ENCODE results near the gene ITPR1.
"Not testable (repeated sequence)": the region's sequence is repeated elsewhere in the genome, so short reads cannot be mapped to it uniquely, and the experiment has no call there.

Gene ITPR1

DNA sequence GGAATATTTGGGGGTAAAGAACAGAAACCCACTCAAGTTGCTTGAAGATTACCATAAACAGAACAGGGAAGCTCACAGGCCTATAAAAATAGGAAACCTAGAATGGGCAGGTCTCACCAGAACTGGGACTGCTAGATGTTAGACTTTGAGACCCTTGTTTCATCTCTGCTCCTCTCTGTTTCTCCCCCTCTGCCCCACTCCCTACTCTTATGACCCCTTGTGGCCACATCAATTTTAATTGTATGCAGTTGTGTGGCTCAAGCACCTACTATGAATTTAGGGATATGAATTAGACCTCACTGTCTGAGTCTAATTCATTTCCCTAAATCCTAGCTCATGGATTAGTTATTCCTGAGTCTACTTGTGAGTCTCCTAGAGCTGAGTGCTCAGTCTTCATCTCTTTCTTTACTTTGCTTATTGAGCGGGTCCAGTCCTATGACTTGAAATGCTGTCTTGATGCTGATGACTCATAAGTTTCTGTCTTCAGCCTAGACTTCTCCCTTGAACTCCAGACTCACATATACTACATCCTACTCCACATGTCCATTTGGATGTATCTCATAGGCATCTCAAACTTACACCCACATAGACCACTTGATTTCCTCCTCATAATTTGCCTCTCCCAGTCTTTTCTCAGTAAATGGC is 78.7 kb downstream of the ITPR1 start:
- DNase-seq: peak; percentile 43 to 64 (median 56)

- no peak for DNase-seq
These were observed 80.0 kb downstream of the ITPR1 start for GRCh38 chr3:4573153-4573552.

DNA sequence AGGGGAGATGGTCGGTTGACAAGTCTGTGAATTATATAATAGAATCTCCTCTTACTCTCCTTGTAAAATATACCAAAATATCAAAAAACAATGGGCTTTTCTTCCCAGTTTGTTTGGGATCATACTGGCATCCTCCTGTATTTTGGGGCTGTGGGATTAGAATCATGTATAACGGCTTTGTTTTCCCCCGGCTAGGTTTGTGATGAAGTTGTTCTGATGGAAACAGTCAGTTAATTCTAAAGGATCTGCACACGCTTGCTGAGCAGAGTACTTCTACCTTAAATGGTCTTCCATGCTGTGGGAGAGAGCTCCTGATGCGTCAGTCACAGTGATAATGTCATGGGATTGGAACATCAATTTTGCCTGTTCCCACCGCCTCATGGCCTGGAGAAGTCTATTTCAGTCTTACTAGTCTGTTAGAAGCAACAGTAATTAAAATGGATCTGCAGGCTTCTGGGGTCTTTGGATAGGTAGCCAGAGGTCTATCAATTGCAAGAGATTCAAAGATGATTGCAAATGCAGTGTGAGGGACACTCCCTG is 81.3 kb downstream of the ITPR1 start:
- DNase-seq: no peak

DNA sequence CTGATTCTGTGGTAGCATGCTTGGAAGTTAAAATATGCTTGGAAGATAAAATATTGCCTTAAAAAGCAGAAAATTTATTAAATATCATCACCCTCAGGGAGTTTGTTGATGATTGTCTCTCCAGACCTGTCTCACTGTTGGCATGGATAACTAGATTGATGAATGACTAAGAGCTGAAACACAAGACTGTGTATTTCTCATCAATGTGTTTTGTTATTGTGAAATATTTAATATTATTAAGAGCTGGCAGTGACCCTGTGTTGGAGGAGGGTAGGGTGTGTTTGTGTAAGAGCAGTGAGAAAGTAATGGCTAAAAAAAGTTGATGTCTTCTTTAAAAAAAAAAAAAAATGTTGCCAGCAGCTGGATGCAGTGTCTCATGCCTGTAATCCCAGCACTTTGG is 82.2 kb downstream of the ITPR1 start:
- DNase-seq: no peak

- DNase-seq: no peak
These were observed 84.6 kb downstream of the ITPR1 start for GRCh38 chr3:4577721-4578120.

DNA sequence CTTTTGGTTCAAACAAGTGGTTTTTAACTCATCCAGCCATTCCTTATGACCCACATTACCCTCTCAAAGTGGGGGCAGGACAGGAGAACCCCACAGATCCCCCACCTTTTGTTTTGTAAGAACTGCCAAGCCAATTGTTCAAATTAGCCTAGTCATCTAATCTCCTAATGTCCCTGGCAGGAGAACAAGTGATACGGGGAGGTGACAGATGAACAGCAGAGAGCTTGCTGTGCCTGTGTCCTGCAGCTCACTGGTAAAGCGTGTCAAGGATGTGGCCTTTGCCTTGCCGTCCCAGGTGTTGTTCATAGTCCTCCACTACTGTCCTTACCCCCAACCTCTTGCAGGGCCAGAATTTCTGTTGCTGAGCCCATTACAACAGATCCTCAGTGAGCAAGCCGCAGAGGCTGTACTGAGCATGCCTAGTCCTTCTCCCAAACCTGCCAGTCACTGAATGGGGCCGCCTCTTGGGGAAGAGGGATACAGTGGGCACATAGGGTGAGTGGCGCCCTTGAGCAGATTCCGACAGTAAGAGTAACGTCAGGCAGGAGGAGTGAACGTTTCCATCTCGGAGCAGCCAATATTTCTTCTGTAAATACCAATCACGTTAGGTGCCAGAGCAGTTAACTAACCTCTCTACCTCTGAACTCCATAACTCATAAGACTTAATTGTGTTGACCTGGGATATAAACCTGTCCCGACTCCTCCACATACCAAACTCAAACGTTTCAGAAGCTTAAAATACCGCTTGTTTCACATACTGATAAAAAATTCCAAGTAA is 87.4 kb downstream of the ITPR1 start:
- DNase-seq: no peak

- DNase-seq: no peak
These were observed 87.9 kb downstream of the ITPR1 start for GRCh38 chr3:4581124-4581424.

GRCh38 chr3:4581498-4581897 is 88.3 kb downstream of the ITPR1 start:
- DNase-seq: no peak

GRCh38 chr3:4581920-4582611 is 88.9 kb downstream of the ITPR1 start:
- peak in 2 of 3 donors; percentile 7 to 27 for DNase-seq

DNA sequence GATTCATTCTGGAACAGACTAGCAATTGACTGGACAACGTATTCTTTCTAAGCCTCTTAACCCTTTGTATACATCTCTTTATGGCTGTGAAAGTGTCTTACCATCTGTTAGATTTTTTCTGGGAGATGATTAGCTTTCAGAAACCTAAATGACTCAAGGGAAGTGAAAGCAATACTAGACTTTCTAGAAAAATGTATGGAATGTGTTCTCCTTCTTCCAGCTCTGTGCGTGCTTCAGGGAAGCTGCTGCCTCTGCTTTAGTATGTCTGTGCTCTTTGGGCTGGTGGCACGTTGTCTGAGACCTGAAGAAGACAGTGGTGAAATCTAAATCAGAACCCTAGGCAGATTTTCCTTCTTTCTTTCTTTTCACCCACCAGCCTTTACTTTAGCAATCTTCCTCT is 89.5 kb downstream of the ITPR1 start:
- DNase-seq: no peak

- peak in 2 of 3 donors; percentile 15 to 49 for DNase-seq
These were observed 90.3 kb downstream of the ITPR1 start for GRCh38 chr3:4583416-4583815.

DNA sequence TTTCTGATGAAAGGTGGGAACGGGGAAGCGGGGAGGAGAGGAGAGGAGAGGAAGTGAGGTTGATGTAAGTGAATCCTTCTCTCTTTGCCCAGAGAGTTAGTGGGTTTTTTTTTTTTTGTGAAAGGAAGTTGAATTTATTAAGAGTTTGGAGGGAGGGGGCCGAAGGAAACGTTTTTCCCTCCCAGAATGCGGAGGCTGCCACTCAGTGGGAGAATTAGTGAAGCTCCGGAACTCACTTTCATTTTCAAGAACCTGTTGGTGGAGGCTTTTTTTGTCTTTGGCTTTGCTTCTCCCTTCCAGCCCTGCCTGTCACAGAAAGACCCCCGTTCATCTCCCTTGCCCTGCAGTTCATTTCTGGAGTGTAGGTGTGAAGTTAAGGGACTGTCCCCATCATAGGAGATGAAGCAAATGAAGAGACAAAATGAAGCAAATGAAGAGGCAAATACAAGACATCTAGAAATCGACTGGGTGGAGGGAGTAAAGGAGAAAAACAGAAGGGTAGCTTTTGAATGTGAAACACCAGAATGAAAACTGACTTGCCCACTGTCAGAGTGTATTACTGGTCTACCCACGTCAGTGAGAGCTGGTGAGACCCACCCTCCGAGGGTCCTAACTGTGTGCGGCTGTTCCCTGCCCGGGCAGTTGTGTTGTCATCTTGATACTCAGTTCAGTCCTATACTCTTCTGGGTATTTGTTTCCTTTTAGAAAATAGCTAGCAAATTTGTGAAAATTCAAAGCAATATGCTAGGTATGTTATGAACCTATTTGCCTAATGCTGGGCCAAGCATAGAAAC is 91.5 kb downstream of the ITPR1 start:
- DNase-seq: peak; percentile 62 to 69 (median 66)

DNA sequence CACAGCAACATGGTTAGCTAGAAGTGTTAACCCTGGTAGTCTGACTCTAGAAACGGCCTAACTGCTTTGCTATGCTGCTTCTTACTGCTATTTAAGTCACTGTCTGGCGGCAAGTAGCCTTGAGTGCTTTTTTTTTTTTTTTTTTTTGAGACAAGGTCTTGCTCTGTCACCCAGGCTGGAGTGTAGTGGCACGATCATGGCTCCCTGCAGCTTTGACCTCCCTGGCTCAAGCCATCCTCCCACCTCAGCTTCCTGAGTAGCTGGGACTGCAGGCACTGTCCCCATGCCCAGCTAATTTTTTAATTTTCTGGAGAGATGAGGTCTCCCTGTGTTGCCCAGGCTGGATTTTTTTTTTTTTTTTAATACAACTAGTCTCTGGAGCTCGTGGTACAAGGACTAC is 93.2 kb downstream of the ITPR1 start:
- no peak for DNase-seq

DNA sequence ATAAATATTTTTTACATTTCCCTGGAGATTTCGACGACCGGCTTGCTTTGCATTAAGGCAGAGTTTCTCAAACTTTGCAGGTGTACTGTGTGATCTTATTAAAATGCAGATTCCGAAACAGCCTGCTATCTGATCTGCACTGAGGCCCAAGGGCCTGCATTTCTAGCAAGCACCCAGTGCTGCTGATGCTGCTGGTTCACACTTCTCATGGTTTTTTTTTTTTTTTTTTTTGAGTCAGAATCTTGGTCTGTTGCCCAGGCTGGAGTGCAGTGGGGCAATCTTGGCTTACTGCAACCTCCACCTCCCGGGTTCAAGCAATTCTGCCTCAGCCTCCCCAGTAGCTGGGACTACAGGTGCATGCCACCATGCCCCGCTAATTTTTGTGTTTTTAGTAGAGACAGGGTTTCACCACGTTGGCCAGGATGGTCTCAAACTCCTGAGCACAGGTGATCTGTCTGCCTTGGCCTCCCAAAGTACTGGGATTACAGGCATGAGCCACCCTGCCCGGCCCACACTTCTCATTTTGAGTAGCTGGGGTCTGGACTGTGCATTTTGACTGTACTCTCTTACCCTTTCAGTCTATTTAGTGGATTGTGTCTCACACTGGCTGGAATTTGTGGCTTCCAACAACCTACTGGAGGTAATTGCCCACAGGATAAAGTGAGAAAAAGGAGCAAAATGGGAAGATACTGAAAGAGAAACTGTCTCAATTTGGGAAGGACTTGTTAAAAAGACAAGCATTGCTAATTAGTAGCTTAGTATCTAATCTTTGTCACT is 94.1 kb downstream of the ITPR1 start:
- DNase-seq: no peak

- no peak for DNase-seq
These were observed 94.6 kb downstream of the ITPR1 start for GRCh38 chr3:4587838-4588105.

- peak; percentile 37 to 59 (median 54) for DNase-seq
These were observed 95.3 kb downstream of the ITPR1 start for GRCh38 chr3:4588466-4588865.

GRCh38 chr3:4589475-4590097 is 96.4 kb downstream of the ITPR1 start:
- DNase-seq: no peak

DNA sequence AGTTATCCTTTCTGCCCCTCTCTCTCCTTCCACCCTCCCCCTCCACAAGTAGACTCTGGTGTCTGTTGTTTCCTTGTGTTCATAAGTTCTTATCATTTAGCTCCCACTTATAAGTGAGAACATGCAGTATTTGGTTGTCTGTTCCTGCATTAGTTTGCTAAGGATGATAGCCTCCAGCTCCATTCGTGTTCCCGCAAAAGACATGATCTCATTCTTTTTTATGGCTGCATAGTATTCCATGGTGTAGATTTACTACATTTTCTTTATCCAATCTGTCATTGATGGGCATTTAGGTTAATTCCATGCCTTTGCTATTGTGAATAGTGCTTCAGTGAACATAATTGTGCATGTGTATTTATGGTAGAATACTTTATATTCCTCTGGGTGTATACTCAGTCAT is 97.7 kb downstream of the ITPR1 start:
- DNase-seq: not testable (repeated sequence)

DNA sequence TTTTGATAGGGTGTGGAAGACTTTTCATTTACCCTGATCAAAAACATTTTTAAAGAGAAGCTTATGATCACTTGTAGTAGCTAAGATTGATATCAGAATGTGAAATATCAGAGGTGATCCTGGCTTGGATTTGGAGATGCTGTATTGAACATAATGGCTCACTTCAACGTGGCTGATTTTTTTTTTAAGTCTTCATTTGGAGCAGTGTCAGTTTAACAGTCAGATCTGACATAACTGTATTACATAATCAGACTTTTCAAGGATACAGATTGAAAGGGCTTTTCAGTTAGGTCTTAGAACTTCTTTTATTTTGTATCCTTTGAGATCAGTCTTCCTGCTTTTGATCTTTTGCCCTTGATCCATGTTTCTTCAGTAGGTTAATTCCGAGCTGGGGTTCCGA is 98.5 kb downstream of the ITPR1 start:
- DNase-seq: no peak

GRCh38 chr3:4593014-4593413 is 99.9 kb downstream of the ITPR1 start:
- DNase-seq: no peak

GRCh38 chr3:4595710-4596113 is 102.6 kb downstream of the ITPR1 start:
- no peak for DNase-seq

GRCh38 chr3:4596612-4597011 is 103.5 kb downstream of the ITPR1 start:
- no peak for DNase-seq
